ENCODE results near the gene FRAT1. TPM values are rescaled to one million over a fixed set of nuclear protein-coding genes. Genes with fewer than 3 reads are reported as not detected.
"Not testable (repeated sequence)": the region's sequence is repeated elsewhere in the genome, so short reads cannot be mapped to it uniquely, and the experiment has no call there.

The FRAT1 gene
- total and polyA plus RNA-seq, 9 donors, result 1.2 to 2.6 (median 1.6) TPM

DNA sequence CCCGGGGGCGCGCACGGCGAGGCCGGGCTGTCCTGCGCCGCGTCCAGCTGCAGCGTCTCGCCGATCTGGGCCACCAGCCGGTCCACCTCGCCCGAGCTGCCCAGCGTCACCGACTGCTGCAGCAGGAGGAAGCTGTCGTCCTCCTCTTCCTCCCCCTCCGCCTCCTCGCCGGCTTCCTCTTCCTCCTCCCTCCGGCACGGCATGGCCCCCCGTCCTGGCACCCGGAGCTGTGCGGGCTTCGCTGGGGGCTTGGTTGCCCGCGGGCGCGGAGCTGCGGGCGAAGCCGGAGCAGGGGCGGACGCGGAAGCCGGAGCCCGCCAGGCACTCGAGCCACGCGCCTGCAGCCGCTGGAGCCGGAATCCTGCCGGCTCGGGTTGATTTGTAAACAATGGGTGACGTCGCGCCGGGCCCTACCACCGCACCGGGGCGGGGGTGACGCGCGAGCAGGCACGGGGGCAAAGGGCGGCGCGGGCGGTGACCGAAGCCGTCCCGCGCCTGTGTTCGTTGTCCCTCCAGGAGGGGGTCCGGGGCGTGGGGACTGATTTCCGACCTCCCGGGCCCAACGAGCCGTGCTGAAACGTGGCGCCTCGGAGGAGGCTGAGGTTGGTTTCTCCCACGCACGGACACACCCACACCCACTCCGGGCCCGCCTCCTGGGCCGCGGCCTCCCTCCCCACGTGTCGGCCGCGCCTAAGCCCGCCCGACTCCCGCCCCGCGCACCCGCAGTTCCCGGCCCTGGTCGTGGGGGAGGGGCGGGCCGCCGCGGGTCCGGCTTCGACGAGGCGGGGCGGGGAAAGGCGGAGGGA is 15.5 kb downstream of the FRAT1 start, which contains the start of gene FRAT2:
TSS of gene FRAT2 (minus strand) at position 360 of the 806 bp plus-strand sequence. CDS start at position 203, 157 bp downstream.
- DNase-seq, result peak; percentile 97
- Histone ChIP-seq H3K4me1 (ENCODE audit: control insufficient read depth, insufficient read depth, low read length) (peaks cover 28% of the 10 kb centered on the region), H3K4me3 (ENCODE audit: low read length) (peak within 1 kb of the TSS; percentile 60), H3K9me3 (replicated peaks; ENCODE audit: control insufficient read depth, low read depth, low read length) (no peaks in the 10 kb centered on the region), H3K27ac (ENCODE audit: low read length) (peak within 1 kb of the TSS; percentile 75), H3K36me3 (ENCODE audit: control insufficient read depth, insufficient read depth, low read length) (peaks cover 4% of the 10 kb centered on the region), H3K27me3 (ENCODE audit: control insufficient read depth, insufficient read depth, low read length) (peaks cover 21% of the 10 kb centered on the region)
- under 1% methylated on average over 78 of the region's 103 CpGs for WGBS (ENCODE audit: insufficient coverage)

DNA sequence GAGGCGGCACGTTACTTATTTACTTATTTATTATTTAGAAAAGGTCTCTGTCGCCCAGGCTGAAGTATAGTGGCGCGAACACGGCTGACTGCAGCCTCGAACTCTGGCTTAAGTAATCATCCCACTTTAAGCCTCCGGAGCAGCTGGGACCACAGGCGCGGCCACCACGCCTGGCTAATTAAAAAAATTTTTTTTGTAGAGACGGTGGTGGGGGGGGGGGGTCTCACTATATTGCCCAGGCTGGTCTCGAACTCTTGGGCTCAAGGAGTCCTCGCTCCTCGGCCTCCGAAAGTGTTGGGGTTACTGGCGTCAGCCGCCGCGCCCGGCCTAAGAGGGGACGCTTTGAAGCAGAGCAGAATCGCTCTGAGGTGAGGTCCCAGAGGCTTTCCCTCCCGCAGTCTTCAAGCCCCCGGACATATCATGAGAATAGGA is 16.1 kb downstream of the FRAT1 start:
- H3K27ac ChIP-seq (ENCODE audit: low read length), result no peak overlapping the region

DNA sequence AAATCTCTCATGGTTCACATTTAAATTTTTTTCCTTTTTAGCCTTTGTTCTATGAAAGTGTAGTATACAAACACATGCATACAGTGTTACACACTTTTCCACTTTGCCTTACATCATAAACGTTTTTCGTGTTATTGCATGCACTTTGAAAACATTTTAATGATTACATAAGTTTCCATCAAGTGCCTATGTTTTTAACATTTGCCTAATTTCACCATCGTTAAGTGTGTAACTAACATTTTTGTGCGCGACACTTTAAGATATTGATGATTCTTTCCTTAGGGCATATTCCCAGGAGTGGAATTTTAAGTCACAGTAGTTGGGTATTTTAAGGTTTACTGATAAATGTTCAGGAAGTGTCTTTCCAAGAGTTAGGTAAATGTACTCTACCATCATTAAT is 16.9 kb downstream of the FRAT1 start:
- no CpG with 5 or more reads among the region's 5 CpGs for WGBS (ENCODE audit: insufficient coverage)

More for the DNA sequence above, 16.1 kb downstream of the FRAT1 start:
- Histone ChIP-seq H3K36me3 (ENCODE audit: control insufficient read depth, insufficient read depth, low read length) (peaks cover 4% of the 10 kb centered on the region), H3K4me1 (ENCODE audit: control insufficient read depth, insufficient read depth, low read length) (peaks cover 28% of the 10 kb centered on the region), H3K27me3 (ENCODE audit: control insufficient read depth, insufficient read depth, low read length) (peaks cover 21% of the 10 kb centered on the region), H3K9me3 (replicated peaks; ENCODE audit: control insufficient read depth, low read depth, low read length) (no peaks in the 10 kb centered on the region), H3K4me3 (ENCODE audit: low read length) (peak overlapping the region; percentile 60)
- DNase-seq, result no peak
- 6% methylated on average over 7 of the region's 25 CpGs for WGBS (ENCODE audit: insufficient coverage)

GRCh38 chr10:97336446-97336845 is 17.4 kb downstream of the FRAT1 start:
- Histone ChIP-seq H3K9me3 (replicated peaks; ENCODE audit: control insufficient read depth, low read depth, low read length) (no peaks in the 10 kb centered on the region), H3K36me3 (ENCODE audit: control insufficient read depth, insufficient read depth, low read length) (no peaks in the 10 kb centered on the region), H3K27ac (ENCODE audit: low read length) (no peak overlapping the region), H3K4me3 (ENCODE audit: low read length) (no peak overlapping the region), H3K27me3 (ENCODE audit: control insufficient read depth, insufficient read depth, low read length) (peaks cover 21% of the 10 kb centered on the region), H3K4me1 (ENCODE audit: control insufficient read depth, insufficient read depth, low read length) (peaks cover 26% of the 10 kb centered on the region)
- no CpG with 5 or more reads among the region's 5 CpGs for WGBS (ENCODE audit: insufficient coverage)
- DNase-seq, result no peak

More for the DNA sequence above, 16.9 kb downstream of the FRAT1 start:
- Histone ChIP-seq H3K4me1 (ENCODE audit: control insufficient read depth, insufficient read depth, low read length) (peaks cover 28% of the 10 kb centered on the region), H3K27ac (ENCODE audit: low read length) (no peak overlapping the region), H3K36me3 (ENCODE audit: control insufficient read depth, insufficient read depth, low read length) (peaks cover 2% of the 10 kb centered on the region), H3K27me3 (ENCODE audit: control insufficient read depth, insufficient read depth, low read length) (peaks cover 21% of the 10 kb centered on the region), H3K4me3 (ENCODE audit: low read length) (no peak overlapping the region), H3K9me3 (replicated peaks; ENCODE audit: control insufficient read depth, low read depth, low read length) (no peaks in the 10 kb centered on the region)
- no peak for DNase-seq

DNA sequence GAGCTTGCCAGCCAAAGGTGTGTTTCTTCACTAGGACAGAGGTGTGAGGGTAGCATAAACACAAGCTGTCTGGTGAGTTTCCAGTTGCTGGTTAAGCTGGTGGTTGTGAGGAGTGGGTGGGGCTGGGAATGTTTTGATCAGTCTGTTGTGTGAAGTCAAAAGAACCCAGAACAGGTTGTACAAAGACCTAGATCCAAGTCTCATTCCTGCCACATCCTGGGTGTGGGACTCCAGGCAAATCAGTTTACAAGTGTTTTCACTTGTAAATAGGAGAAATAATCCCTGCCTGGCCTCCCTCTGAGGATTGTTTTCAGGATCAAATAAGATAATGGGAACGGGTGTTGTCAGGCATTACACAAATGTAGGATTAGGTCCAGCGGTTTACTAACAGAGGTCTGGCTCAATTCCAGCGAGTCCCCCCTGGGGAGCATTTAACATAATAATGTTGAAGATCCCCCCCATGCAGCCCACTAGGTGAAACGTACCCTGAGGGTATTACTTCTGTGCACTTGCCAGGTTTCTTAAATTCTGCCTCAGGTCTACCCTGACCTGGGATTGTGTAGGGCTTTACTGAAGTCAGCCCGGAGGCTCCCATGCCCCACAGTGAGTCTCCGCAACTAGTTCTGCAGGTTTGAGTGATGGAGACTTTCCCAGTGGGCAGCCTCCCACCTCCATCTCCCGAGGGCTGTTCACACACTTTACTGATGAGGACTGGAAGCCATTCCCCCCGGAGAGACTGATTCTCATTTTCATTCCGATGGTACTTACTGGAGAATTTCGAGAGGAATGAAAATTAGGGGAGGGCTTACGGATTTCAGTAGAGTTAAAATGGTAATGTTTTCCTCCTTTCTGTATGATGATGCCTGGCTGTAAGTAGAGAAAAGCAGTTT is 18.1 kb downstream of the FRAT1 start:
- no CpG with 5 or more reads among the region's 11 CpGs for WGBS (ENCODE audit: insufficient coverage)
- no peak for DNase-seq
- no peaks in the 10 kb centered on the region for H3K36me3 ChIP-seq (ENCODE audit: control insufficient read depth, insufficient read depth, low read length)
- peaks cover 21% of the 10 kb centered on the region for H3K27me3 ChIP-seq (ENCODE audit: control insufficient read depth, insufficient read depth, low read length)
- peaks cover 18% of the 10 kb centered on the region for H3K4me1 ChIP-seq (ENCODE audit: control insufficient read depth, insufficient read depth, low read length)
- no peaks in the 10 kb centered on the region for H3K9me3 ChIP-seq (replicated peaks; ENCODE audit: control insufficient read depth, low read depth, low read length)
- no peak overlapping the region for H3K27ac ChIP-seq (ENCODE audit: low read length)
- no peak overlapping the region for H3K4me3 ChIP-seq (ENCODE audit: low read length)

GRCh38 chr10:97338041-97338440 is 19.0 kb downstream of the FRAT1 start:
- WGBS (ENCODE audit: insufficient coverage), result 5% methylated on average over 3 of the region's 5 CpGs
- H3K27me3 ChIP-seq (ENCODE audit: control insufficient read depth, insufficient read depth, low read length), result peaks cover 21% of the 10 kb centered on the region
- H3K4me1 ChIP-seq (ENCODE audit: control insufficient read depth, insufficient read depth, low read length), result peaks cover 14% of the 10 kb centered on the region
- H3K36me3 ChIP-seq (ENCODE audit: control insufficient read depth, insufficient read depth, low read length), result no peaks in the 10 kb centered on the region
- no peak for DNase-seq
- no peak overlapping the region for H3K4me3 ChIP-seq (ENCODE audit: low read length)
- no peak overlapping the region for H3K27ac ChIP-seq (ENCODE audit: low read length)
- H3K9me3 ChIP-seq (replicated peaks; ENCODE audit: control insufficient read depth, low read depth, low read length), result no peaks in the 10 kb centered on the region

- Histone ChIP-seq H3K27me3 (ENCODE audit: control insufficient read depth, insufficient read depth, low read length) (peaks cover 12% of the 10 kb centered on the region), H3K27ac (ENCODE audit: low read length) (no peak overlapping the region), H3K9me3 (replicated peaks; ENCODE audit: control insufficient read depth, low read depth, low read length) (no peaks in the 10 kb centered on the region), H3K4me3 (ENCODE audit: low read length) (no peak overlapping the region), H3K36me3 (ENCODE audit: control insufficient read depth, insufficient read depth, low read length) (no peaks in the 10 kb centered on the region), H3K4me1 (ENCODE audit: control insufficient read depth, insufficient read depth, low read length) (peaks cover 2% of the 10 kb centered on the region)
- DNase-seq, result no peak
- no CpG with 5 or more reads among the region's 2 CpGs for WGBS (ENCODE audit: insufficient coverage)
These were observed 22.3 kb downstream of the FRAT1 start for GRCh38 chr10:97341416-97341815.

DNA sequence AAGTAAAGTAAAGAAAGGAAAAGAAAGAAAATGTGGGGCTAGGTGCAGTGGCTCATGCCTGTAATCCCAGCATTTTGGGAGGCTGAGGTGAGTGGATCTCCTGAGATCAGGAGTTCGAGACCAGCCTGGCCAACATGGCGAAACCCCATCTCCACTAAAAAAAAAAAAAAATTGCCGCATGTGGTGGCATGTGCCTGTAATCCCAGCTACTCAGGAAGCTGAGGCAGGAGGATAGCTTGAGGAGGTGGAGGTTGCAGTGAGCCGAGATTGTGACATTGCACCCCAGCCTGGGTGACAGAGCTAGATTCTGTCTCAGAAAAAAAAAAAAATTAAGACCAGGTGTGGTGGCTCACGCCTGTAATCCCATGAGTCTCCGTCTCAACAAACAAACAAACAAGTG is 24.6 kb downstream of the FRAT1 start:
- not testable (repeated sequence) for H3K4me3 ChIP-seq (ENCODE audit: low read length); H3K9me3 ChIP-seq (replicated peaks; ENCODE audit: control insufficient read depth, low read depth, low read length); H3K36me3 ChIP-seq (ENCODE audit: control insufficient read depth, insufficient read depth, low read length); H3K27ac ChIP-seq (ENCODE audit: low read length); H3K4me1 ChIP-seq (ENCODE audit: control insufficient read depth, insufficient read depth, low read length); DNase-seq; H3K27me3 ChIP-seq (ENCODE audit: control insufficient read depth, insufficient read depth, low read length)
- 50% methylated on average over 3 of the region's 6 CpGs for WGBS (ENCODE audit: insufficient coverage)

DNA sequence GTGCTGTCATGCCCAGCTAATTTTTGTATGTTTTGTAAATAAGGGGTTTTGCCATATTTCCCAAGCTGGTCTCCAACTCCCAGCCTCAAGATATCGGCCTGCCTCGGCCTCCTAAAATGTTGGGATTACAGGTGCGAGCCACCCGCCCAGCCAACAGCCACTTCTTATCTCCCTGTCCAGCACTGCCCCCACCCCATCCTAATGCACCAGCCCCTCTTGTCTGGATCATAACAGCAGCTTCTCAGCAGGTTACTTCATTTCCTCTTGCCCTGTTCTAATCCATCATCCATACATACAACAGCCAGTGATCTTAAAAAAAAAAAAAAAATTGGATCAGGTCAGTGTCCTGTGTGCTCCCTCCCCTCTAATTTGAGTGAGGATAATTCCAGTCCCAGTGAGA is 28.2 kb downstream of the FRAT1 start:
- 92% methylated on average over 4 of the region's 4 CpGs for WGBS (ENCODE audit: insufficient coverage)
- H3K4me3 ChIP-seq (ENCODE audit: low read length), result no peak overlapping the region
- DNase-seq, result no peak
- H3K36me3 ChIP-seq (ENCODE audit: control insufficient read depth, insufficient read depth, low read length), result peaks cover 14% of the 10 kb centered on the region
- H3K4me1 ChIP-seq (ENCODE audit: control insufficient read depth, insufficient read depth, low read length), result no peaks in the 10 kb centered on the region
- no peak overlapping the region for H3K27ac ChIP-seq (ENCODE audit: low read length)
- no peaks in the 10 kb centered on the region for H3K9me3 ChIP-seq (replicated peaks; ENCODE audit: control insufficient read depth, low read depth, low read length)
- no peaks in the 10 kb centered on the region for H3K27me3 ChIP-seq (ENCODE audit: control insufficient read depth, insufficient read depth, low read length)
